IPS-NIHi7 (cell line): Measurements from ENCODE around the gene ROMO1.
"Not testable (repeated sequence)": the region's sequence is repeated elsewhere in the genome, so short reads cannot be mapped to it uniquely, and the experiment has no call there.

Experiments
- DNase-seq: peaks from one replicate; pipeline ENCODE4 v3.0.0; 2012; ENCODE audit warnings: mixed read lengths; ENCODE audit errors: extremely low spot score

Gene ROMO1

DNA sequence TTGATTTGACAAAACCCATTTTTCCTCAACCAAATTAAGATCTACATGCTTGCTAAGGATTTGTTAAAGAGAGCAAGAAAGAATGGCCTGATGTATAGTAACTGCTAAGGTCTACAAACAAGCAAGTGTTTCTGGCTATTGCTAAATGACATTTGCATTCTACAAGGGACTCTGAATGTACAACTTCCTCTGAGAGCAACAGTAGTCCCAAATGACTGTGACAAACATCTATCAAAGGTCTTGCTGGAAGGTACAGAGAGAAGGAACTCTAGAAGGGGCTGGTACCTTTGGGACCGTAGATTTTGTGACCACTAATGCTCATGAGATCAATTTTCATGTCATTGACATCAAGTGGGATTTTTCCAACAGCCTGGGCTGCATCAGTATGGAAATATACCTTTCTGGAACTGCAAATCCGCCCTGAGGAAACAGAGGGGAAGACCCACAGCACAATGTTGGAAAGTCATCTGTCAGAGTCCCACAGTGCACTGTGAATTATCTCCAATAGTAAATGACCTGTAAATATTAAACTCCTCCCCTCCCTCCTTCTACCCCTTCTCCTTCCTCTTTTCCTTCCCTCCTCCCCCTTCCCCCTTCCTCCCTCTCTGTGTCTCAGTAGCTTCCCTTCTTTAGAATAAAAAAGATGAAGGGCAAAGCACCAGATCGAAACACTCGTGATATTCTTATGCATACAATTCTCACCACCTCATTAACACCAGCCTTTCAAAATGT is 18.6 kb upstream of the ROMO1 start:
- no peak for DNase-seq

DNA sequence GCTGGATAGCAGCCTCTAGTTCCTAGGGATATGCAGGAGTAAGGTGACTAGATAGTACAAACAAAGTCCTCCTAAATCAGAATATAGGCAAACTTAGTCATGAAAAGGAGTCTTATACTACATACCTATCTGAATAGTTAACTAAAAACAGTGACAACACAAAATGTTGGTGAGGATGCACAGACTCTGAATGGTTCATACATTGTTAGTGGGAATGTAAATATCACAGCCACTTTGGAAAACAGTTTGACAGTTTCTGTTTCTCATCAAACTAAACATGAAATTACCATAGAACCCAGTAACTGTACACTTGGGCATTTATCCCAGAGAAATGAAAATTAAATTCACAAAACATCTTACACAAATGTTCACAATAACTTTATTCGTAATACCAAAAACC is 17.2 kb upstream of the ROMO1 start:
- no peak for DNase-seq

DNA sequence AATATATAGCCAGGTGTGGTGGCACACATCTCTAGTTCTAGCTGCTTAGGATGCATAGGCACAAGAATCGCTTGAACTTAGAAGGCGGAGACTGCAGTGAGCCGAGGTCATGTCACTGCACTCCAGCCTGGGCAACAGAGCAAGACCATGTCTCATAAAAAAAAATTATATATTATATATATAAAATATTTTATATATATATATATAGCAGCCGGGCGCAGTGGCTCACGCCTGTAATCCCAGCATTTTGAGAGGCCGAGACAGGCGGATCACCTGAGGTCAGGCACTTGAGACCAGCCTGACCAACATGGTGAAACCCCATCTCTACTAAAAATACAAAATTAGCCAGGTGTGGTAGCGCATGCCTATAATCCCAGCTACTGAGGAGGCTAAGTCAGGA is 13.8 kb upstream of the ROMO1 start:
- DNase-seq: not testable (repeated sequence)

DNA sequence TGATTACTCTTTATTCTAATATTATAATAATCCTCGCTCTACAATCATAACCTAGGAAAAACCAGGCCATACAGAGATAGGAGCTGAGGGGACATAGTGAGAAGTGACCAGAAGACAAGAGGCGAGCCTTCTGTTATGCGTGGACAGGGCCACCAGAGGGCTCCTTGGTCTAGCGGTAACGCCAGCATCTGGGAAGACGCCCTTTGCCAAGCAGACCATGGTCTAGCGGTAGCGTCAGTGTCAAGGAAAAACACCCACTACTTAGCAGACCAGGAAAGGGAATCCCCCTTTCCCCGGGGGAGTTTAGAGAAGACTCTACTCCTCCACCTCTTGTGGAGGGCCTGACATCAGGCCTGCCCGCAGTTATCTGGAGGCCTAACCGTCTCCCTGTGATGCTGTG is 12.3 kb upstream of the ROMO1 start:
- DNase-seq: not testable (repeated sequence)

DNA sequence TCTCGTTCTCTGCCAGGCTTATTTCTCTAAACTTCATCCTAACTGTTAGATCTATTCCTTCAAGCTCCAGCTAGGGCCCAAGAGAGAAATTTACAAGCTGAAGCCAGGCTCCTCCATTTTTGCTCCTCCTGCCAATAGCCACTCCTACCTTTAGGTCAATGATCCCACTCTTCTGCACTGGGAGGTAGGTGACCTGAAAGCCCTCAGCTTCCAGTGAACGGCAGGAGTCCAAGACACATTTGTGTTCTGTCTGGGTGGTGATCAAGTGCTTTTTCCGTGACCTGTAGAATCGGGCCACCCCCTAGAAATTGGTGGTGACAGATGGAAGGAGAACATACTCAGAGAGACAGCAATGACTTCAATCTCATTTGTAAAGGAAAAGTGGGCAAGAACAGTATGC is 8.9 kb upstream of the ROMO1 start:
- no peak for DNase-seq

DNA sequence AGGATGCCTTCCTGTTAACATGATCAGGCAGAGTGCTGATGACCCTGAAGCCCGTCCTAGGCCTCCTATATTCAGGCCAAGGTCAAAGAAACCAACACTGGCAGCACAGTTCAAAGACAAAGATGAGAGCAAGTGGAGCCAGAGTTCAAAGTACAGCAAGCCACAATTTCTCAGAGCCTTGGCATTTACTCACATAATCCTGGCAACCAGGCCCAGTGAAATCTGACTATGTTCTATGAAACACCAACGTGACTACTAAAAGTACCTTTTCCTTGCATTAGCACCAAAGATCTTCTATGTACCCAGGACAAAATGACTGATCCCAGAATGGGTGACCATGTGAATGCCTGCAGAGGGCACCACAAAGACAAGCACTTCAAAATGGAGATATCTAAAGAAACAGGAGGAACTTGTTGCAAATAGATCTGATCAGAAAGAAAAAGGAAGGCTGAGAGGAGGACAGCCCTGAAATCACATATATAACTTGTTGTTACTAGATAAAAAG is 3.9 kb upstream of the ROMO1 start:
- DNase-seq: no peak

DNA sequence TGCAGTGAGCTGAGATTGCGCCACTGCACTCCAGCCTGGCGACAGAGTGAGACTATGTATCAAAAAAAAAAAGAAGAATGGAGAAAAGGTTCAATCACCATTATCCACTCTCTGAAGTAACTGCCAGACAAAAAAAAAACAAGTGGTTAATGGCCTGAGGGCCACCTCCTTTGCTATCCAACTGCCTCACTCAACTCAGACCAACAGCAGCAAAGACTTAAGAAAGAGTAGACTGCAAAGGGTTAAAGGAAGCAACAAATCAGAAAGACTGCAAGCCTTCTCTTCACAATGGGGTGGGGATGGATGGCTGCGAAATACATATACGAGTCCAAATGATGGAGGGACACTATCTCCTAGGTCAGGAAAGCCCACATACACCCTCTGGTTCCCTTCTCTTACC is 3.2 kb upstream of the ROMO1 start:
- no peak for DNase-seq

GRCh38 chr20:35697696-35698297 is 1.4 kb upstream of the ROMO1 start:
- no peak for DNase-seq

DNA sequence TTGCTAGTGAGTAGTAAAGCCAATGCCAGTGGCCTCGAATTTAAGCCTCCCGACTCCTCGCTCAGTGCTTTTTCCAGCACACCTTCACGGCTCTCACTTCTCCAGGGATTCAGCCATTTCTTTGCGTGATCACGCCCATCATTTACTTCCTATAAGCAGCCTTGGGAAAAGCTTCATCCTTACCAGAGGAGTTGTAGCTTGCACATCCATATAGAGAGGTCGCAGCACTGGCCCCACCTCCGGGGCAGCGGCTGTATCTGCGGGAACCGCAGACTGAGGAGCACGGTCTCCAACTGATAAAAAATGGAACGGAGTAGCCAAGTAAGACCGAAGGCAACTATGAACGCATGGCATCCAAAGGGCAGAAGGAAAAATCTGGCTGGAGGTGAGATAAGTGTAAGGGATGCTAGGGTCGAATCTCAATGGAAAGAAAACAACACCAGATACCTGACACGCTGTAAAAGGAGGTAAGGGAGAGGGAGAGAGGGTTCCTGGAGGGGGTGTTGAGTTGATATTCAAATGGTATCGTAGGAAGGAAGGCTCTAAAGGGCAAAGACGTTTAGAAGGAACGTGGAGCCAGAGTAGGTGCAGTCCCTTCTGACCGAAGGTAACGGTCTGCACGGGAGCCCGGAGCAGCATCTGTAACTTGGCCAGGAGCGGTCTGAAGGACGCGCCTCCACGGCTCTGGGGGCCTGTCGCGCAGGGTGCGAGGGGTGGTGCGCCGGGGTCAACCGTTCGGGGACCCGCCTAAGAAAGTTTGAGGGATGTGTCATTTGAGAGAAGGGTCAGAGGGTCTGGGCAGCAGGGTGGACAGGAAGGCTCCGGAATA is 693 bp upstream of the ROMO1 start:
- peak; percentile 36 for DNase-seq

DNA sequence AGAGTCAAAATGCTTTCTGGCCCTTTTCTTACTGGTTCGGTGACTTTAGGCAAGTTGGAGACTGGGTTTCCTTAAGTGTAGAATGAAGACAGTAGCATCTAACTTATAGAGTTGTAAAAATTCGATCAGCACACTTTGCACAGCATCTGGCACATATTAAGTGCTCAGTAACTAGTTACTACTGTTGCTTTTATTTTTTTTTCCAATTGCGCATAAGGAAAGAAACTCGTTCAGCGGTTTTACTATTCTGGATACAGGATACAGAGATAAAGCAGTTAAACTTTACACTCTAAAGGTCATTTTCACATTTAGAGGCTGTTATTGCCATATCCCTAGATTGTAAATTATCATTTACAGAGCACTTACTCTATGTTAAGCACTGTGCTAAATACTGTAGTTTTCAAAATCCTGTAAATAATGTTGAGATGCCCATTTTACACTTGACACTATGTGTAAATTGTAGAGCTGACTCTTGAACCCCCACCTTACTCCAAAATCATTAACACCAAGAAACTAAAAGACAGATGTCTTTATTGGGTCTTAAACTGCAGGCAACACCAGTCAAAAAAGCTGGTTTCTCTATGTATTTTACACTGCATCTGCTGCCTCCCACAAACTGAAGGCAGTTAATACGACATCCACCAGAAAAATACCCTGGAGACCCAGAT is 886 bp downstream of the ROMO1 start:
- no peak for DNase-seq

DNA sequence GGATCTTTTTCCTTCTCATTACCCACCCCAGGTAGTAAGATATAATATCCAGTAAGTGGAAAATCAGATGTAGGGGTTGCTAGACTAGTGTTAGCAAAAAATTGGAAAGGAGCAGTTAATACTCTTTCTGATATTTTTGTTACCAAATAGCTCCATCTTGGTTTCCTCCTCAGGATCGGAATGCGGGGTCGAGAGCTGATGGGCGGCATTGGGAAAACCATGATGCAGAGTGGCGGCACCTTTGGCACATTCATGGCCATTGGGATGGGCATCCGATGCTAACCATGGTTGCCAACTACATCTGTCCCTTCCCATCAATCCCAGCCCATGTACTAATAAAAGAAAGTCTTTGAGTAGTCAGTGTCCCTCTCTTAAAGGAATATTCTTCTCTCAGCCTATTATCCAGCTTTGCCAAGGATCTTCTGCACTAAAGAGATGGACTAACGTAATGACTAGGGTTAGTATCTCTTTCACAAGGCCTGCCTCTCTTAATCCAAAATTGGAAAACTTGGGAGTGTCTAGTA is 1.5 kb downstream of the ROMO1 start:
- DNase-seq: no peak

DNA sequence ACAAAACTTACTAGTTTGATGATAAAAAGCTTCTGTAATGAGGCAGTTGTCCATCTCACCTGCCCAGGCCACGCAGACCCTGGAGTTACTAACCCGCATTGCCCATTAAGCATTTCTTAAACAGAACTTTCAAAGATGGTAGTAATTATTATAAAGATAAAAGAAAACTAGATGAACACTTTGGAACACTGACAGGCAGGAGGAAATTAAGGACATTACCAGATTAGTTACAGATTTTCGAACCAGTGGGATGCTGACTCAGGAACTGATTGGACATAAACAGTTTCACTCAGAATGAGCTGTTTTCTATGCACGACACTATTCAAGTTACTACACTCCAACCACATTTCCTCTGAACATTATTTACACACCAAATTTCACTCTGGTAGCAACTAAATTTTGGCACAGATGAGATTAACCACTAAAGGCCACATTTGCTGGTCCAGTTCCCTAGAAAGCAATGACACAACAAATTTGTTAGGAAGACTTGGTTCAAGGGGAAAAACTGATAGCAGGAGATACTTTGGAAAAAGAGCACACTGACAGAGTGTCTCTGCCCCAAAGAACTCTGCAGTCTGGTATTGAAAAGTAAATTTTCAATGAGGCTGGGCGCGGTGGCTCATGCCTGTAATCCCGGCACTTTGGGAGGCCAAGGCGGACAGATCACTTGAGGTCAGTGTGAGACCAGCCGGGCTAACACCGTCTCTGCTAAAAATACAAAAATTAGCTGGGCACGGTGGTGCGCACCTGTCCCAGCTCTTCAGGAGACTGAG is 3.0 kb downstream of the ROMO1 start:
- no peak for DNase-seq

- DNase-seq: no peak
Observed at GRCh38 chr20:35702824-35703695, 3.9 kb downstream of the ROMO1 start.

GRCh38 chr20:35704514-35705261 is 5.5 kb downstream of the ROMO1 start:
- no peak for DNase-seq

GRCh38 chr20:35705894-35706293 is 6.7 kb downstream of the ROMO1 start:
- DNase-seq: not testable (repeated sequence)

DNA sequence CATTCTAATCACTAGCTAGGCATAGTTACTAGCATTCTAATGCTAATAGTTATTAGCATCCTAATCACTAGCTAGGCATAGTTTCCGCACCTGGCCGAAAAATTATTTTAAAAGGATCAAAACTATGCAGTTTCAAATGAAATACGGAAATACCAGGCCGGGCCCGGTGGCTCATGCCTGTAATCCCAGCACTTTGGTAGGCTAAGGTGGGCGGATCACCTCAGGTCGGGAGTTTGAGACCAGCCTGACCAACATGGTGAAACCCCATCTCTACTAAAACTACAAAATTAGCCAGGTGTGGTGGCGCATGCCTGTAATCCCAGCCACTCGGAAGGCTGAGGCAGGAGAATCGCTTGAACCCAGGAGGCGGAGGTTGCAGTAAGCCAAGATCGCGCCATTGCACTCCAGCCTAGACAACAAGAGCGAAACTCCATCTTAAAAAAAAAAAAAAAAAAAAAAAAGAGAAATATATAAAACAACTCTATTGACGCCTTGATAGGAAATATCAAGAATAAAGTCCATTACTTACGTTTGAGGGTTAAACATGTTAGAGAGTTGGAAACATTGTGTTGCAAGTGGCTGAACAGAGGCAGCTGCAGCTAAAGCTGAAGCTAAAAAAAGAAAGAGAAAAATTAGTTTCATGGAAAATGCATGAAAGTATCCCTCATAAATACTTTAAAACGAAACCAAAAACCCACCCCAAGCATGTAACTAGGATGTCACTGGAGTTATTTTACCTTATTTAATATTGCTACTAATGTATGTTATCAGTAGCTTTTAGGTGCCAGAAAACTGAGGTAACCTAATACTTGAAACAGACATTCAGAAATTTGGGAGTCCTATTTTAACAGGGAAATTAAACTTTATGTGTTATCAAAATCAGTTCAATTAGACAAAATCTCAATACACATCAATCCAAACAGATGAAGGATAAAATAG is 7.7 kb downstream of the ROMO1 start:
- DNase-seq: not testable (repeated sequence)

DNA sequence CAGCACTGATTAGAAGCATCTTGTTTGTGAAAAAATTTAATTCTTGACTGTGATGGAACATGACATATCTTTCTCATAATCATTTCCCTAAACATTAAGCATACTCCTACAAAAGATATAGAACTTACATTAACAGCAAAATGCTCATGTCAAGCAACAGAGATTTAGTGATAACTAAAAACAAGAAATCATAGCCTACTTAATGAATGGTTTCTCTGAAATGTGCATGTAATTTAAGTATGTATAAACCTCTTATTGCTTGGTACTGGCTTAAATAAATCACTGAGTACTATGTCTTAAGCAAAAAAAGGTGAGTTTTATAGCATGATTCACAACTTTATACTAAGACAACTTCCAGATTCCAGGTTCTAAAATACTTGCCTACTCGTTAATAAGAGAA is 9.3 kb downstream of the ROMO1 start:
- DNase-seq: no peak

- DNase-seq: no peak
Observed at GRCh38 chr20:35709259-35709658, 10.1 kb downstream of the ROMO1 start.
